Fibroblast of skin of left quadriceps (primary cell): ENCODE data around the gene PPM1H.

Experiments
- DNase-seq, 2 experiments: peaks; one replicate each; pipeline ENCODE4 v3.0.0-alpha.2; 2013; ENCODE audit warnings: low read depth in 2 of 2

The PPM1H gene

GRCh38 chr12:62873826-62874448, 61.0 kb downstream of the PPM1H start:
- no peak for DNase-seq

DNA sequence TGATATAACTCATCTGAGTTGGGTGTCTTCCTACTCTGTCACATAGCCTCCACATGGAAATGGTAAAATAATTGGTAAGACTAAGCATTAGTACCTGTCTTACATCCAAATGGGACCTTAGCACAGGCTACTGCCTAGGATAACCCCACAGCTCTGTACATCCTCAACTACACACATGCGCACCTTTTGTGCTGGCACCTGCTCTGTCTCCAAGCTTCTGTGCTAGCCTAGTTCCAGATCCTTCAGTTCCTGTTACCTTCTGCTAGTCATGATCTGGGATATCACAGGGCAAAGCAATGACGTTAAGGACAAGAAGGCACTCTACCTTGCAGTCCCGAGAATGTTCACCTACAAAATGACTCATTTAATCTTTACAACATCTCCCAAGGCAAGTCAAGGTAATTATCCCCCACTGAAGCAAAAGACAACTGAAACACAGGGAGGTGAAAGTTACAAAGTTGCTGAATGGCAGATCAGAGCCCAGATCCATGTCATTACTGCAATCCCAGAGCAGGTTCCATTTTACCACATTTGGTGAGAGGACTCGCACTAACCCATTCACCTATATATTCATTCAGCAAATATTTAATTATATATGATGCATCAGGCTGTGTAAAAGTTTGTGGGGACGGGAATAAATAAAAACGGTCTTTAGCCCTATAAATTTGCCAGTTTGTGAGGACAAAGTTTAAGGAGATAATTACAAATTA, 61.7 kb downstream of the PPM1H start:
- DNase-seq = no peak

DNA sequence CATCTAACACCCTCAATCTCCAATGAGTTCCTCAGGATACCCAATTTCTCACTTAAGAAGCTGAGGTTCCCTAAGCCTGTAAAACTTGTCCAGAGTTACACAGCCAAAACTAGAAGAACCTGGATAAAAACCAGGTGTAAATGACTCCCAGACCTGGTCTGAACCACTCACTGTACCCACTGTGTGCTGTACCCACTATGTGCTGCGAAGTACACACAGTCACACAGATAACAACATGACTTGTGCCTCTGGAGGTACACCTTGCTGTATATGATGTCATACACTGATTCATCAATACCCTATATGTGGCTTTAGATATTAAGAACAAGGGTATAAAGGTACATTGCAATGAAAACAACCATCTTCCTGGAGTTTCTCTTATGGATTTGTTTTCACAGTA, 66.1 kb downstream of the PPM1H start:
- no peak for DNase-seq

DNA sequence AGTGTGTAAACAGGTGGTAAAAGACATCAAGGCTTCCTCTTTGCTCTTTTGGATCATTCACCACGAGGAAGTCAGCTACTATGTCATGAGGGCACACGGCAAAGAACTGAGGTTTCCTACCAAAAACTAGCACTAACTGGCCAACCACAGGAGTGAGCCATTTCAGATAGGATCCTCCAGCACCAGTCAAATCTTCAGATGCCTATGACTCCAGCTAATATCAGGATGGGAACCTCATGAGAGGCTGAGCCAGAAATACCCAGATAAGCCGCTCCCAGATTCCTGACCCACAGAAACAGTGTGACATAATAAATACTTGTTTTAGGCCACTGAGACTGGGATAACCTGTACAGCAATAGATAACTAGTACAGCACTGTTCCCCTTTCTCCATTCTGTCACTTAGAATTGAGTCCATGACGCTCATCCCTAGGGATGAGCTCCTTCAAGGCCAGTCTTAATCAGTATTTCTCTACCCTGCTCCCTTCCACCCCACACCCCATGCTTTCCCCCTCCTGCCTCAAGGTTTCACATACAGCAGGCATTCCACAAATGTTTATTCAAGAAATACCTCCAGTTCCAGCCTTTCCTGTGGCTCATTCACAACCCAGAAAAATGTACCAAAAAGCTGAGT, 68.4 kb downstream of the PPM1H start:
- peak; percentile 60 to 61 for DNase-seq

DNA sequence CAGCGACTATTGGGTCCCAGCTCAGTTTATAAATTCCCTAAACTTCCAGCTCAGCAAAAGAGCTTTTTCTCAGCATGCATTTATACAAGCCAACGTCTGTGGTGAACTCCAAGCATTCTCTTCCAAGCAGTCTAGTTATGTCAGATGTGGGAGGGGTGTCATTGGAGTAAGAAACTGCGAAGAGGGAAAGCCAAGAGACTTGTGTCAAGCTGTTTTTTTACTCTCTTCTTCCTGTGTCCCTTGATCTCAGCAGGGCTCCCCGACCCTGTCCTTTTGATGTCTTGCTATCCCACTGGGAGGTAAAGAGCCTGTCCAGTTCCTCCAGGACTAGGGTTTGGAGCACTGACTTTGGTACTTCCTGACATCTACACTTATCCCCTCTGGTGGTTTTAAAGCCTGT, 69.0 kb downstream of the PPM1H start:
- DNase-seq = peak in 1 of 2 experiments; percentile 16

DNA sequence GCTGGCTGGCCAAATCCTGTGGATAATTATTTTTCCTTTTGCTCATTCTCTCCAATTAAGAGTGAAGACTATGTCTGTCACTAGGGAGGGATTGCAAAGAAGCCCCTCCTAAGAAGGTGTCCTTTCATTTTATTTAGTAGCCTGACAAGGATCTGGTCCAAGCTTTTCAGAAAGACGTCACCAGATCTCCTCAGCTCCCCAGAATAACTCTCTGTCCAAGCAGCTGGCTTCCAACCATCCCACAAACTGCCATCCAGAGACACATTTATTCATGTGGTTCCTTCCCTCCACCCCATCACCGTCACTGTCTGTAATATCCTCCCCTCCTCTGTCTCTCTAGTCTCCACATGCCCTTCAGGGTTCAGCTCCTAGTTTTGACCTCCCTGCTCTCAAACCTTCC, 69.9 kb downstream of the PPM1H start:
- no peak for DNase-seq

GRCh38 chr12:62862259-62862881, 72.6 kb downstream of the PPM1H start:
- peak in 1 of 2 experiments; percentile 36 for DNase-seq

GRCh38 chr12:62861586-62861985, 73.4 kb downstream of the PPM1H start:
- no peak for DNase-seq

- no peak for DNase-seq
Measured at GRCh38 chr12:62860501-62861411, 74.2 kb downstream of the PPM1H start.

DNA sequence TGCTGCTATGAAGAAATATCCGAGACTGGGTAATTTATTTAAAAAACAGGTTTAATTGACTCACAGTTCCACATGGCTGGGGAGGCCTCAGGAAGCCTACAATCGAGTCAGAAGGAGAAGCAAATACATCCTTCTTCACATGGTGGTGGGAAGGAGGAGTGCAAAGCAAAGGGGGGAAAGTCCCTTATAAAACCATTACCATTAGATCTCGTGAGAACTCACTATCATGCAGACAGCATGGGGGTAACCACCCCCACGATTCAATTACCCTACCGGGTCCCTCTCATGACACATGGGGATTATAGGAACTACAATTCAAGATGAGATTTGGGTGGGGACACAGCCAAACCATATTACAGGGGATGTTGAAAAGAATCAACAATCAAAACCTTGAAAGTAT, 74.9 kb downstream of the PPM1H start:
- DNase-seq = no peak

- DNase-seq = no peak
Measured at GRCh38 chr12:62859321-62859737, 75.6 kb downstream of the PPM1H start.

DNA sequence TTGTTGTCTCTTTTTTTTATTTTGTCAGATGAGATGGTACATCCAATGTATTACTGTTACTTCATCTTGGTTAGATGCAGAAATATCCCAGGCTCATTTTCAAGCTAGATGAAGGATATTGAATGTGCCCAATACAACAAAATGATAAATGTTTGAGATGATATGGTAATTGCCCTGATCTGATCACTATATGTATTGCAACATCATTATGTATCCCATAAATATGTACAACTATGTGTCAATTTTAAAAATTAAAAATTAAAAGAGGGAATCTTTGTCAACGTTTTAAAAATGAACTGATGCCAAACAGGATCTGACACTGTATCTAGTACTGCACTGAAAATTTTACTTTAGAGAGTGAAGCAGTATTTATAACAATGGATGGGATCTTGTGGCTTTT, 78.5 kb downstream of the PPM1H start:
- DNase-seq = no peak

GRCh38 chr12:62854024-62854423, 80.9 kb downstream of the PPM1H start:
- no peak for DNase-seq

DNA sequence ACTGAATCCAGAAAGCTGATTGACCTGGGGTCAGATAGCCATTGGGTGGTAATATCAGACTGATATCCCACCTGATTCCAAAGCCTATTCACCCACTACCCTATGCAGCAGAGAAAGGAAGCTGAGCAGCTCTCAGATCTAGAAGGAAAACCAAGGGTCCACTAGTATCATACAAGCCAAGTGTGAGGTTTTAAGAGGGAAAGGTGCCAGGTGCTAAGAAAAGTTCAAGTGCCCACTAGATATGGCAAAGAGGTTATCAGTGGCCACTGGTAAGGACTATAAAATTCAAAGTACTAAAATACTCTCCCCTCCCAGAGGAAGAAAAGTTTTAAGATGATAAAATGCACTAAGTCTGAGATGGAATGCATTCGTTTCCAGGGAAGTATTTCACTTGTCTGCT, 85.6 kb downstream of the PPM1H start:
- no peak for DNase-seq

- DNase-seq = peak in 1 of 2 experiments; percentile 23
Measured at GRCh38 chr12:62848418-62848817, 86.5 kb downstream of the PPM1H start.

- no peak for DNase-seq
Measured at GRCh38 chr12:62847709-62848108, 87.2 kb downstream of the PPM1H start.

DNA sequence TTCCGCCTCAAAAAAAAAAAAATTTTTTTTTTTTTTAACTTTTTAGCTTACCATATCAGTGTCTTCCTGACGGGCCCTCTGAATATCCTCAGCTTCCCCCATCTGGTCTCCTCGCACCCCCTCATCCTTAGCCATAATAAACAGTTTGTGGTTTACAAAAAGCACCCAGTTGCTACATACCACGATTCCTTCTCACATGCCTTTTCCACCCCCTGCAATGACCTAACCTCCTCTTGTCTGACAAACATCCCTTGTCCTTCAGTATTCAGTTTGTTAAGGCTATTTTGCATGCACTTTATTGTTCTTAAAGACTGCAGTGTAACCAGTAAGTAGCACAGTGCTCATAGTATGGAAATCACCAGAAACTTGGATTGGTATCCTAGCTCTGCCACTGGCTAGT, 88.5 kb downstream of the PPM1H start:
- DNase-seq = no peak

DNA sequence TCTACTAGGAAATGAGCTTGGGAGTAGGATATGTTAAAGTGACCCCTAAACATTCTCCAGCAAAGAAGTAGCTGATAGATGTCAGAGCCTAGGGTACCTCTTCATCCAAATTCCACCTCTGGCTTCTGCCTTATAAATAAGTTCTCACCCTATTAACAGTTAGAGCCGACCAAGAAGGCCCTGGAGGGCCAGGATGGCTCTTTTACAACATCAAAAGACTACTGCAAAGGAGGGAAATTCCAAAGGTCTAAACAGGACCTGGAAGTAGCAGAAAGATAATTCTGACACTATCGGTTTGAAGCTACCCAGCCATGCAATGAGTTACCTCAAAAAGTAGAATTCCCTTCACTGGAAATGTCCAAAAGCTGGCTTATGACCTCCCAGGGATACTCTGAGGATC, 90.0 kb downstream of the PPM1H start:
- DNase-seq = no peak

DNA sequence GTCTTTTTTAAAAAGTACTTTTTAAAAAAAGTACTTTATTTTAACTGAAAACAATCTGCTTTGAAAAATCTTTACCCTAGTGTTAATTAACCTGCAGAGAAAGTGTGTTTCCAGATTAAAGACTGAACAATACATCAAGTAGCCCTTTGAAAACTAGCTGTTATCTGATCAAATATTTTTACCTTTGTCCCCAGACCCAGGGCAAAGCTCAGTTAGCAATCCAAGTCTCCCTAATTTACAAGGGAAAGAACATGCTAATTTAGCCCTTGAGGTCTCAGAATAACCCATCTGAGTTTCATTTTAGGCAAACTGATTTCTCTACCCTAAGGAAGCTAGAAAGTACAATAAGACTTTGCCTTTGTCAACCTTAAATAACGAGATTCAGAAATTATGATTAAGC, 91.2 kb downstream of the PPM1H start:
- no peak for DNase-seq

- no peak for DNase-seq
Measured at GRCh38 chr12:62841846-62842245, 93.1 kb downstream of the PPM1H start.

GRCh38 chr12:62840806-62841205, 94.1 kb downstream of the PPM1H start:
- no peak for DNase-seq
